Measurements from ENCODE around the gene URI1. TPM values are rescaled to one million over a fixed set of nuclear protein-coding genes. Genes with fewer than 3 reads are reported as not detected.

The URI1 gene
- total and polyA plus RNA-seq, 2 experiments from 2014 or later: 49.7 to 49.9 TPM

DNA sequence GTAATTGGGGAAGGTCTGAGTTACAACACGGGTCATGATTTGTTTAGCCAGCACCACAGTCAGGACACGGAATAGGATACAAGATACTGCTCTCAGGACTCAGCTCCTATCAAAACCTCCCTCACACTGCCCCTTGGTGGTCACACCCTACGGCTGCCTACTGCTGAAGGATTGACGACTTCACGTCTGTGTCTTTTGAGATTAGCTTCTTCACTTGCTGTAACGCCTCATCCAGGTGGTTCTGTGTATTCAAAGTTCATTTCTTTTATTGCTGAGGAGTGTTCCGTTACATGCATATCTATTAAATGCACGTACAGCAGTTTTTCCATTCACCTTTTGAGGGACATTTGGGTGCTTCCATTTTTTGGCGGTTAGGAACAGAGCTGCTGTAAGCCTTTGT is 46.3 kb downstream of the URI1 start:
- TF ChIP-seq, protein P1, sequence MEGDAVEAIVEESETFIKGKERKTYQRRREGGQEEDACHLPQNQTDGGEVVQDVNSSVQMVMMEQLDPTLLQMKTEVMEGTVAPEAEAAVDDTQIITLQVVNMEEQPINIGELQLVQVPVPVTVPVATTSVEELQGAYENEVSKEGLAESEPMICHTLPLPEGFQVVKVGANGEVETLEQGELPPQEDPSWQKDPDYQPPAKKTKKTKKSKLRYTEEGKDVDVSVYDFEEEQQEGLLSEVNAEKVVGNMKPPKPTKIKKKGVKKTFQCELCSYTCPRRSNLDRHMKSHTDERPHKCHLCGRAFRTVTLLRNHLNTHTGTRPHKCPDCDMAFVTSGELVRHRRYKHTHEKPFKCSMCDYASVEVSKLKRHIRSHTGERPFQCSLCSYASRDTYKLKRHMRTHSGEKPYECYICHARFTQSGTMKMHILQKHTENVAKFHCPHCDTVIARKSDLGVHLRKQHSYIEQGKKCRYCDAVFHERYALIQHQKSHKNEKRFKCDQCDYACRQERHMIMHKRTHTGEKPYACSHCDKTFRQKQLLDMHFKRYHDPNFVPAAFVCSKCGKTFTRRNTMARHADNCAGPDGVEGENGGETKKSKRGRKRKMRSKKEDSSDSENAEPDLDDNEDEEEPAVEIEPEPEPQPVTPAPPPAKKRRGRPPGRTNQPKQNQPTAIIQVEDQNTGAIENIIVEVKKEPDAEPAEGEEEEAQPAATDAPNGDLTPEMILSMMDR (IDR thresholded peaks at IDR 0.05; ENCODE audit: low read depth, low read length): no peak
- no peak overlapping the region for H3K27ac ChIP-seq
- no peaks in the 10 kb centered on the region for H3K9me3 ChIP-seq (ENCODE audit: low read depth)
- no peaks in the 10 kb centered on the region for H3K36me3 ChIP-seq
- no peak for DNase-seq (ENCODE audit: low read depth in 1 of 2, low spot score in 1 of 2)
- no peak overlapping the region for H3K4me3 ChIP-seq
- no peaks in the 10 kb centered on the region for H3K27me3 ChIP-seq
- H3K4me1 ChIP-seq (ENCODE audit: low read depth): no peaks in the 10 kb centered on the region

DNA sequence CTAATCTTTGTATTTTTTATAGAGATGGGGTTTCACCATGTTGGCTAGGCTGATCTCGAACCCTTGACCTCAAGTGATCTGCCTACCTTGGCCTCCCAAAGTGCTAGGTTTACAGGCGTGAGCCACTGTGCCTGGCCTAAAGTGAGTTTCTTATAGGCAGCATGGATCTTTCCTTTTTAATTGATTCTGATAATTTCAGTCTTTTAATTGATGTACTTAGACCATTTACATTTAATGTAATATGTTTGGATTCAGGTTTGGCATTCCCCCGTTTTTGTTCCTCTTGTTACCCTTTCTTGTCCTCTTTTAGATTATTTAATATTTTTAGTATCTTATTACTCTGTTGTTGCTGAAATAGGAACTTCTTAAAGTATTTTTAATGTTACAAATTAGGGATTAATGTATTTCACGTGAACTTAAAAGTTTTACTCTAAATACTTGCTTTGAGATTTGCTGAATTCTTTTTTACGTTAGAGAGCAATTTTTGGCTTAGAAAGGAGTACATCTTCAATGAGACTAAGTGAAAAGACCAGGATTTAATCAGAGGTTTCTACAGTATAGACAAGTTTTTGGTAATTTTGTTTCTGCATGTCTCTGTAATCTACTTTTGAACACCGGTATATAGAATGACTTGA is 50.3 kb downstream of the URI1 start:
- Histone ChIP-seq H3K4me1 (ENCODE audit: low read depth) (no peaks in the 10 kb centered on the region), H3K27ac (no peak overlapping the region), H3K4me3 (no peak overlapping the region), H3K27me3 (no peaks in the 10 kb centered on the region), H3K9me3 (ENCODE audit: low read depth) (no peaks in the 10 kb centered on the region), H3K36me3 (no peaks in the 10 kb centered on the region)
- no peak for DNase-seq (ENCODE audit: low read depth in 1 of 2, low spot score in 1 of 2)
- TF ChIP-seq, protein P1 (IDR thresholded peaks at IDR 0.05; ENCODE audit: low read depth, low read length): no peak

DNA sequence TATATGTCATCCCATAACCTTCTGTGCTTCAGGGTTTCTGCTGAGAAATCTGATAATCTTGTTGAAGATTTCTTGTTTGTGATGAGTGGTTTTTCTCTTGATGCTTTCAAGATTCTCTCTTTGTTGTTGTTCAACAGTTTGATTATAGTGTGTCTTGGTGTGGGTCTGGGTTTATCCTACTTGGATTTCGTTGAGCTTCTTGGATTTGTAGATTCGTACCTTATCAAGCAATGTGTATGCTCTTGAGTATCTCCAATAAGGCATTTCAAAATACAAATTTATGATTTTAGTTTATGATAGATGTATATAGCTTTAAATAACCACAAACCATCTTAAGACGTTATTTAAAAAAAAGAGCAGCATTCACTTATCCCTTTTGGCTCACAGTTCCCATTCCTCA is 57.5 kb downstream of the URI1 start:
- no peaks in the 10 kb centered on the region for H3K27me3 ChIP-seq
- no peak for DNase-seq (ENCODE audit: low read depth in 1 of 2, low spot score in 1 of 2)
- H3K27ac ChIP-seq: no peak overlapping the region
- H3K4me3 ChIP-seq: no peak overlapping the region
- H3K4me1 ChIP-seq (ENCODE audit: low read depth): no peaks in the 10 kb centered on the region
- TF ChIP-seq, protein P1 (IDR thresholded peaks at IDR 0.05; ENCODE audit: low read depth, low read length): no peak
- H3K9me3 ChIP-seq (ENCODE audit: low read depth): no peaks in the 10 kb centered on the region
- H3K36me3 ChIP-seq: no peaks in the 10 kb centered on the region

DNA sequence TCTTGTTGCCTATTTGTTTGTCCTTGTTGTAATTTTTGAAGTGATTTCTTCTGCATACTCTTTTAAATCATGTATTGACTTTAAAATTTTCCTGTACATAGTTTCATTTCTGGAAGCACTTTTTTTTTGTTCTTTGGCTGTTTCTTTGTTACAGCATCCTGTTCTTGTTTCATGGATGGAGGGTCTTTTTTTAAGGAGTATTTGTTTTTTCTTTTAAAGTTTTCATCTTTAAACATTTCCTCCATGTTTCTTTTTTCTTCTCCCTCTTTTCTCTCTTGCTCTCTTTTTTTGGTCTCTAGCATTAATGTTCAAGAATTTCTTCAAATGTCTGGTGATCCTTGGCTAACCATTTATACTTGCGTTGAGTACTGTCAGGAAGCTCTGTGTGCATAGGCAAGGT is 58.8 kb downstream of the URI1 start:
- Histone ChIP-seq H3K9me3 (ENCODE audit: low read depth) (no peaks in the 10 kb centered on the region), H3K27me3 (no peaks in the 10 kb centered on the region), H3K4me1 (ENCODE audit: low read depth) (no peaks in the 10 kb centered on the region), H3K4me3 (no peak overlapping the region), H3K36me3 (no peaks in the 10 kb centered on the region), H3K27ac (no peak overlapping the region)
- no peak for DNase-seq (ENCODE audit: low read depth in 1 of 2, low spot score in 1 of 2)
- TF ChIP-seq, protein P1 (IDR thresholded peaks at IDR 0.05; ENCODE audit: low read depth, low read length): no peak

DNA sequence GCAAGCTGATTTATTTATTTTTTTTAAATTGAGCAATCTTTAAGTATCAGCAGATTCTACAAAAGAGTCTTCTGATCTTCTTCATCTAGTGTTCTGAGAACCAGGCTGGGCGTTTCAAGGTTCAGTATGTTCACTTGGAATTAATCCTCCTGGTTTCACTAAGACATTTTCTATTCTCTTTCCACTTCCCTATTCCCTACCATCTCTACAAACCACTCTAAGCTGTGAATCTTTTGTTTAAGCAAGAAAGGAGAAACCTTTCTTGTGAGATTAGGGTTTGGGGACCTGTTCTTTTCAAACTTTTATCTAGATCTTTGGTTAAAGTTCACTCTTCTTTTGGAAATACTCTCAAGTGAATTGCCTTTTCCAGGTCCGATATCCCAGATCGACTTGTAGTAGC is 59.3 kb downstream of the URI1 start:
- Histone ChIP-seq H3K27me3 (no peaks in the 10 kb centered on the region), H3K36me3 (peaks cover 3% of the 10 kb centered on the region), H3K27ac (no peak overlapping the region), H3K9me3 (ENCODE audit: low read depth) (no peaks in the 10 kb centered on the region), H3K4me1 (ENCODE audit: low read depth) (no peaks in the 10 kb centered on the region), H3K4me3 (no peak overlapping the region)
- no peak for DNase-seq (ENCODE audit: low read depth in 1 of 2, low spot score in 1 of 2)
- TF ChIP-seq, protein P1 (IDR thresholded peaks at IDR 0.05; ENCODE audit: low read depth, low read length): no peak

Data from cardiac muscle cell (in vitro differentiated cells and primary cell).